LNCaP clone FGC (cell line): ENCODE data around the gene NSD1.
"Not testable (repeated sequence)": the region's sequence is repeated elsewhere in the genome, so short reads cannot be mapped to it uniquely, and the experiment has no call there.

Source experiments
- DNase-seq: peaks from one replicate; pipeline ENCODE4 v3.0.0-alpha.2; 2011; ENCODE audit warnings: low read depth
- H3K4me3 ChIP-seq: 2 replicates; pipeline ENCODE4 v1.5.1; 2011; ENCODE audit warnings: mild to moderate bottlenecking, low read depth, low read length, control low read depth
- CTCF ChIP-seq: IDR thresholded peaks from 2 replicates; pipeline ENCODE4 v1.5.1; 2012; ENCODE audit warnings: mild to moderate bottlenecking; ENCODE audit not compliant: control insufficient read depth, insufficient read depth; ENCODE audit errors: extremely low read depth

The NSD1 gene

GRCh38 chr5:177335701-177336065, 202.1 kb downstream of the NSD1 start:
- TF ChIP-seq CTCF, result no peak
- H3K4me3 ChIP-seq, result no peak overlapping the region
- no peak for DNase-seq

GRCh38 chr5:177336112-177336511, 202.5 kb downstream of the NSD1 start:
- peak; percentile 25 for TF ChIP-seq CTCF
- H3K4me3 ChIP-seq, result no peak overlapping the region
- DNase-seq, result no peak

- no peak overlapping the region for H3K4me3 ChIP-seq
- no peak for DNase-seq
Measured at GRCh38 chr5:177336603-177337494, 203.3 kb downstream of the NSD1 start.

GRCh38 chr5:177338251-177339106, 204.9 kb downstream of the NSD1 start:
- no peak for TF ChIP-seq CTCF
- DNase-seq, result no peak
- no peak overlapping the region for H3K4me3 ChIP-seq

More at GRCh38 chr5:177336603-177337494, 203.3 kb downstream of the NSD1 start:
- TF ChIP-seq CTCF, result no peak

GRCh38 chr5:177339107-177339638, 205.6 kb downstream of the NSD1 start:
- no peak overlapping the region for H3K4me3 ChIP-seq
- no peak for TF ChIP-seq CTCF
- DNase-seq, result peak; percentile 47

GRCh38 chr5:177343000-177343399, 209.4 kb downstream of the NSD1 start:
- not testable (repeated sequence) for DNase-seq, H3K4me3 ChIP-seq

GRCh38 chr5:177343777-177344176, 210.2 kb downstream of the NSD1 start:
- no peak for TF ChIP-seq CTCF
- no peak overlapping the region for H3K4me3 ChIP-seq
- DNase-seq, result no peak
